GM23248 (cell line): ENCODE results near the gene AGAP1.
A peak's percentile ranks its signal among the peaks of the same experiment; 100 is the strongest.

ENCODE experiments used
- EZH2 ChIP-seq: fragments of 200-600 bp; sonication (generic); IDR thresholded peaks from 2 replicates; pipeline ENCODE4 v1.6.1; 2018; ENCODE audit warnings: antibody characterized with exemption, mild to moderate bottlenecking; ENCODE audit not compliant: insufficient read depth, poor library complexity, severe bottlenecking
- EZH2phosphoT487 ChIP-seq: fragments of 200-600 bp; sonication (generic); IDR thresholded peaks from 2 replicates; pipeline ENCODE4 v1.6.1; 2018; ENCODE audit warnings: antibody characterized with exemption, moderate library complexity, mild to moderate bottlenecking, low read depth; ENCODE audit not compliant: insufficient read depth

DNA sequence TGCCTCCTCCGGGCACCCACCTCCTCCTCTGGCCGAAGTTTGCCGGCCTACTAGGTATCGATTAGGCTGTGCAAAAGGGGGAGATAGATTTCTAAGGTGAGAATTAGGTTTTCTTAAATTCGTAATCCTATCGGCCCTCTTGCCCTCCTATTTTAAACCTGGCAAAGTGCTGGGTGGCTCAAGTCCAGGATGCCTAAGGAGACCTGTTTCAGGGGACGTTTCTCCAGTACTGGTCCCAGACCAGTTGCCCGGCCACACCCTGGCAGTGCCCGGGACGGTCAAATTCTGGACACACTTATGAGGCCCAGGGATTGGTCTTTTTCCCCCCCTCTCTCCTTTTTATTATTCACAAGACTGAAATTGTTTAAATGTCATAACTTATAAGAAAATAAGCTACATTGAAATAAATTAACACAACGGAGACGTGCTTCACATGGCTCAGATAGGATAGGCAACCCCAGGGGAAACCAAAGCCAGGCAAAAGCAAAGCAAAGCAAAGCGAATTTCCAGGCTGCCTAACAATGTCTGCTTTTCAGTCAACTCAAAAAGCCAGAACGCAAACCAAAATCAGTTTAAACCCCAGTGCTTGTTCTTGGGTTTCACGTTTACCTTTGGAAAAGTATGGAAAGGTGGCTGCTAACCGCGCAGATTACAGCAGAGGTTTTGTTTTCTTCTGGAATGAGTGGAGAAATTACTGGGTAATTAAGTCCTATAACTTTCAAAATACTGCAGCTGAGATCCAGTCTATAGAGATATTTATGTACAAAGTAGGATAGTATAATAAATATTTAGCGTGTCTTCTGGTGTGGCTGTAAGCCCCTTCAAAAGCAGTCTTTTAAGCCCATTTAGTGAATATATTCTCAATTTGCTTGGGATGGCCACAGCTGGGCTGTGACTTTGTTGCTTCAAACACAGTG, 671.3 kb downstream of the AGAP1 start:
- peak; percentile 57 for TF ChIP-seq EZH2
- peak; percentile 56 for TF ChIP-seq EZH2phosphoT487
